GM19193 (cell line): ENCODE measurements around the gene POC1A.

ENCODE experiments used
- POLR2A ChIP-seq: IDR thresholded peaks from 4 replicates; pipeline ENCODE4 v1.6.1; 2011; ENCODE audit not compliant: insufficient read depth, insufficient read length; ENCODE audit errors: extremely low read depth

The POC1A gene

GRCh38 chr3:52109611-52110301 is 44.5 kb downstream of the POC1A start:
- TF ChIP-seq POLR2A = no peak

- no peak for TF ChIP-seq POLR2A
These were observed 45.7 kb downstream of the POC1A start for GRCh38 chr3:52108302-52109232.

- no peak for TF ChIP-seq POLR2A
These were observed 47.1 kb downstream of the POC1A start for GRCh38 chr3:52106951-52107611.

GRCh38 chr3:52104684-52105640 is 49.3 kb downstream of the POC1A start:
- no peak for TF ChIP-seq POLR2A

- no peak for TF ChIP-seq POLR2A
These were observed 51.3 kb downstream of the POC1A start for GRCh38 chr3:52102934-52103333.

- no peak for TF ChIP-seq POLR2A
These were observed 55.2 kb downstream of the POC1A start for GRCh38 chr3:52099001-52099401.

- no peak for TF ChIP-seq POLR2A
These were observed 56.2 kb downstream of the POC1A start for GRCh38 chr3:52097851-52098507.

GRCh38 chr3:52095990-52096775 is 58.0 kb downstream of the POC1A start:
- TF ChIP-seq POLR2A = no peak

- TF ChIP-seq POLR2A = no peak
These were observed 59.4 kb downstream of the POC1A start for GRCh38 chr3:52094571-52095485.

- TF ChIP-seq POLR2A = no peak
These were observed 60.3 kb downstream of the POC1A start for GRCh38 chr3:52093756-52094545.

GRCh38 chr3:52092891-52093290 is 61.3 kb downstream of the POC1A start:
- no peak for TF ChIP-seq POLR2A
